Measurements from ENCODE around the gene EIF1AD. TPM values are rescaled to one million over a fixed set of nuclear protein-coding genes. Genes with fewer than 3 reads are reported as not detected.
"Not testable (repeated sequence)": the region's sequence is repeated elsewhere in the genome, so short reads cannot be mapped to it uniquely, and the experiment has no call there.

Gene EIF1AD
- total and polyA plus RNA-seq, 9 of the 15 experiments (the other 6 are each of a cell fraction or from before 2014, with no cell fraction given): 50.1 to 98.8 (median 58.7) TPM

- no peak for TF ChIP-seq HDAC1 (IDR thresholded peaks at IDR 0.05)
- no peak for TF ChIP-seq CHD1 (IDR thresholded peaks at IDR 0.05; ENCODE audit: low read length)
These were observed 24.1 kb upstream of the EIF1AD start, which contains the start of gene CATSPER1 (continued) for GRCh38 chr11:66026017-66026529.

GRCh38 chr11:66023186-66023440 lies 21.2 kb upstream of the EIF1AD start:
- H3K79me2 ChIP-seq (ENCODE audit: control insufficient read depth, insufficient read depth, low read length); H3K9me3 ChIP-seq (replicated peaks; ENCODE audit: control insufficient read depth, insufficient read depth, low read depth, low read length); H3K36me3 ChIP-seq (ENCODE audit: control insufficient read depth, insufficient read depth, low read length); H3K27me3 ChIP-seq (ENCODE audit: control insufficient read depth in 2 of 2, insufficient read depth in 2 of 2, low read length in 2 of 2); H4K20me1 ChIP-seq (replicated peaks; ENCODE audit: control insufficient read depth, insufficient read depth, low read length); DNase-seq (ENCODE audit: extremely low read depth in 1 of 4, low spot score in 3 of 4); H3K4me3 ChIP-seq; in situ Hi-C loops (cut with MboI); ATAC-seq; H3K9me1 ChIP-seq (ENCODE audit: control insufficient read depth, insufficient read depth, low read length); intact Hi-C loops (cut with micrococcal nuclease); BruUV-seq (replicated peaks); H3K4me2 ChIP-seq (ENCODE audit: insufficient read depth, low read length); H3K27ac ChIP-seq (ENCODE audit: extremely low read depth, low read depth, low read length): not testable (repeated sequence)
- peak overlapping the region; percentile 97; the same call in 1 of the 2 replicates for H2AFZ ChIP-seq (ENCODE audit: low read depth, low read length)
- ChIA-PET CTCF (ENCODE audit: low intra/inter-chr PET ratio) (interaction anchor here (0.5 to 1.3 kb wide), 2 partner anchors 34 to 609 kb away, joined by 4 to 6 read pairs; no protein-coding TSS in a partner anchor), POLR2A (interaction anchor here (0.6 to 1.6 kb wide), 6 partner anchors 16 to 521 kb away, joined by 3 to 13 read pairs (median 3); partner anchors contain the start of genes BANF1 and CCDC85B)
- WGBS (ENCODE audit: insufficient coverage, low coverage, missing lambda C conversion rate): 25% methylated on average over 5 of the region's 5 CpGs
- peaks cover 13 to 52% of the 10 kb centered on the region in 2 experiments for H3K4me1 ChIP-seq (replicated peaks in 1 of 2; ENCODE audit: control insufficient read depth in 2 of 2, insufficient read depth in 2 of 2, low read length in 2 of 2)
- H3K9ac ChIP-seq (ENCODE audit: insufficient read depth in 1 of 2, low read depth in 2 of 2, low read length in 2 of 2): peak overlapping the region in 1 of 2 experiments; percentile 54; a peak in 2 of 4 replicates
- peak; percentile 15 for FAIRE-seq

All from K562 (cell line).